Thyroid gland (tissue), 4 donors: ENCODE results near the gene PBXIP1.

Experiments used
- POLR2A ChIP-seq, 2 donors: fragments of 450-650 bp; IDR thresholded peaks; one replicate each; pipeline ENCODE4 v1.6.1; 2017; ENCODE audit warnings: antibody characterized with exemption in 2 of 2, mild to moderate bottlenecking in 2 of 2, moderate library complexity in 1 of 2
- TF ChIP-seq, protein P1 (sequence below), 6 experiments: fragments of 200-600 bp in 3 of 6; fragments of 450-650 bp in 3 of 6; sonication (generic) in 3 of 6; IDR thresholded peaks; one replicate each; pipeline ENCODE4 v1.5.1; 2016 to 2019; ENCODE audit warnings: antibody characterized with exemption in 6 of 6, mild to moderate bottlenecking in 2 of 6, inconsistent platforms in 1 of 6, moderate library complexity in 1 of 6

- TF ChIP-seq, protein P1, sequence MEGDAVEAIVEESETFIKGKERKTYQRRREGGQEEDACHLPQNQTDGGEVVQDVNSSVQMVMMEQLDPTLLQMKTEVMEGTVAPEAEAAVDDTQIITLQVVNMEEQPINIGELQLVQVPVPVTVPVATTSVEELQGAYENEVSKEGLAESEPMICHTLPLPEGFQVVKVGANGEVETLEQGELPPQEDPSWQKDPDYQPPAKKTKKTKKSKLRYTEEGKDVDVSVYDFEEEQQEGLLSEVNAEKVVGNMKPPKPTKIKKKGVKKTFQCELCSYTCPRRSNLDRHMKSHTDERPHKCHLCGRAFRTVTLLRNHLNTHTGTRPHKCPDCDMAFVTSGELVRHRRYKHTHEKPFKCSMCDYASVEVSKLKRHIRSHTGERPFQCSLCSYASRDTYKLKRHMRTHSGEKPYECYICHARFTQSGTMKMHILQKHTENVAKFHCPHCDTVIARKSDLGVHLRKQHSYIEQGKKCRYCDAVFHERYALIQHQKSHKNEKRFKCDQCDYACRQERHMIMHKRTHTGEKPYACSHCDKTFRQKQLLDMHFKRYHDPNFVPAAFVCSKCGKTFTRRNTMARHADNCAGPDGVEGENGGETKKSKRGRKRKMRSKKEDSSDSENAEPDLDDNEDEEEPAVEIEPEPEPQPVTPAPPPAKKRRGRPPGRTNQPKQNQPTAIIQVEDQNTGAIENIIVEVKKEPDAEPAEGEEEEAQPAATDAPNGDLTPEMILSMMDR (IDR thresholded peaks at IDR 0.05) = no peak
- no peak for TF ChIP-seq POLR2A (IDR thresholded peaks at IDR 0.05)
These were observed 32.4 kb upstream of the PBXIP1 start for GRCh38 chr1:154988058-154988954.
